WERI-Rb-1 (cell line): ENCODE results near the gene INPP5B.

Experiments used
- DNase-seq: peaks from one replicate; pipeline ENCODE4 v3.0.0-alpha.2; 2020
- H3K27ac ChIP-seq: fragments of 250-450 bp; sonication (Bioruptor Pico); 2 replicates; pipeline ENCODE4 v1.5.1; 2020; ENCODE audit warnings: mild to moderate bottlenecking, moderate library complexity
- H3K27me3 ChIP-seq: fragments of 250-450 bp; sonication (Bioruptor Pico); 2 replicates; pipeline ENCODE4 v1.5.1; 2021; ENCODE audit warnings: mild to moderate bottlenecking, low read depth, moderate library complexity; ENCODE audit not compliant: insufficient read depth, severe bottlenecking
- H3K36me3 ChIP-seq: fragments of 250-450 bp; sonication (Bioruptor Pico); 2 replicates; pipeline ENCODE4 v1.5.1; 2020; ENCODE audit warnings: mild to moderate bottlenecking, moderate library complexity
- H3K4me3 ChIP-seq: 2 replicates; pipeline ENCODE4 v1.5.1; 2011; ENCODE audit warnings: low read depth, mild to moderate bottlenecking, control low read depth, low read length
- H3K9me3 ChIP-seq: fragments of 250-450 bp; sonication (Bioruptor Pico); 2 replicates; pipeline ENCODE4 v1.5.1; 2021; ENCODE audit warnings: mild to moderate bottlenecking, moderate library complexity; ENCODE audit not compliant: severe bottlenecking
- CTCF ChIP-seq: IDR thresholded peaks from 2 replicates; pipeline ENCODE4 v1.5.1; 2011; ENCODE audit warnings: low read depth, mild to moderate bottlenecking, control low read depth, inconsistent platforms, low read length

Gene INPP5B

GRCh38 chr1:37861151-37861550, 85.7 kb downstream of the INPP5B start:
- DNase-seq, result no peak
- Histone ChIP-seq H3K27ac (no peak overlapping the region), H3K9me3 (no peaks in the 10 kb centered on the region), H3K4me3 (no peak overlapping the region), H3K36me3 (peaks cover 36% of the 10 kb centered on the region), H3K27me3 (no peaks in the 10 kb centered on the region)
- TF ChIP-seq CTCF, result no peak

- no peaks in the 10 kb centered on the region for H3K27me3 ChIP-seq
- H3K27ac ChIP-seq, result no peak overlapping the region
- peaks cover 36% of the 10 kb centered on the region for H3K36me3 ChIP-seq
- TF ChIP-seq CTCF, result no peak
- H3K9me3 ChIP-seq, result no peaks in the 10 kb centered on the region
- no peak for DNase-seq
- H3K4me3 ChIP-seq, result peak overlapping the region; percentile 96
Measured at GRCh38 chr1:37860346-37860666, 86.5 kb downstream of the INPP5B start.

- no peaks in the 10 kb centered on the region for H3K9me3 ChIP-seq
- peaks cover 37% of the 10 kb centered on the region for H3K36me3 ChIP-seq
- peak within 1 kb of the TSS; percentile 67 for H3K27ac ChIP-seq
- peak; percentile 97 for DNase-seq
- peak; percentile 90 for TF ChIP-seq CTCF
- H3K27me3 ChIP-seq, result no peaks in the 10 kb centered on the region
- H3K4me3 ChIP-seq, result peak within 1 kb of the TSS; percentile 96
Measured at GRCh38 chr1:37859507-37860345, 87.1 kb downstream of the INPP5B start, which contains the start of gene MTF1. MTF1 (minus strand) TSS chr1:37859592; CDS start chr1:37857658, 1,934 bp downstream.

- Histone ChIP-seq H3K4me3 (peak overlapping the region; percentile 96), H3K27ac (peak overlapping the region; percentile 67), H3K36me3 (peaks cover 39% of the 10 kb centered on the region), H3K27me3 (no peaks in the 10 kb centered on the region), H3K9me3 (no peaks in the 10 kb centered on the region)
- no peak for TF ChIP-seq CTCF
- DNase-seq, result no peak
Measured at GRCh38 chr1:37858931-37859506, 87.8 kb downstream of the INPP5B start.

- no peak overlapping the region for H3K4me3 ChIP-seq
- H3K36me3 ChIP-seq, result peaks cover 38% of the 10 kb centered on the region
- no peaks in the 10 kb centered on the region for H3K9me3 ChIP-seq
- no peak for DNase-seq
- no peak for TF ChIP-seq CTCF
- no peak overlapping the region for H3K27ac ChIP-seq
- H3K27me3 ChIP-seq, result no peaks in the 10 kb centered on the region
Measured at GRCh38 chr1:37854406-37854805, 92.4 kb downstream of the INPP5B start.
